GM23338 (cell line): Measurements from ENCODE around the gene KCNMB1. TPM values are rescaled to one million over a fixed set of nuclear protein-coding genes. Genes with fewer than 3 reads are reported as not detected.

Experiments used
- ATAC-seq: fragments of 200-7000 bp; cut with Tn5 transposase; 3 replicates; pipeline ENCODE4 v1.9.1; 2020
- DNase-seq: peaks from one replicate; pipeline ENCODE4 v3.0.0-alpha.2; 2015; ENCODE audit warnings: low spot score
- H2AFZ ChIP-seq: fragments of 200-600 bp; sonication (generic); 2 replicates; pipeline ENCODE4 v1.8.0; 2016; ENCODE audit warnings: antibody characterized with exemption, mild to moderate bottlenecking, moderate library complexity
- H3F3A ChIP-seq: fragments of 200-600 bp; sonication (generic); replicated peaks from 2 replicates; pipeline ENCODE4 v1.8.0; 2017; ENCODE audit warnings: antibody characterized with exemption, mixed run types, low read depth
- H3K27ac ChIP-seq: fragments of 200-600 bp; sonication (generic); 2 replicates; pipeline ENCODE4 v1.6.1; 2016; ENCODE audit warnings: low read depth
- H3K27me3 ChIP-seq: fragments of 200-600 bp; sonication (generic); 2 replicates; pipeline ENCODE4 v1.8.0; 2016; ENCODE audit warnings: mild to moderate bottlenecking, mixed run types, moderate library complexity; ENCODE audit not compliant: insufficient read depth
- H3K36me3 ChIP-seq: fragments of 200-600 bp; sonication (generic); 2 replicates; pipeline ENCODE4 v1.8.0; 2016; ENCODE audit warnings: mild to moderate bottlenecking; ENCODE audit not compliant: insufficient read depth
- H3K4me1 ChIP-seq: fragments of 200-600 bp; sonication (generic); 2 replicates; pipeline ENCODE4 v1.8.0; 2016; ENCODE audit warnings: mild to moderate bottlenecking, moderate library complexity; ENCODE audit not compliant: insufficient read depth
- H3K4me2 ChIP-seq: fragments of 200-600 bp; sonication (generic); 2 replicates; pipeline ENCODE4 v1.7.1; 2017; ENCODE audit warnings: mixed run types
- H3K4me3 ChIP-seq: fragments of 200-600 bp; sonication (generic); 2 replicates; pipeline ENCODE4 v1.6.1; 2016; ENCODE audit warnings: mixed run types
- H3K79me2 ChIP-seq: fragments of 200-600 bp; sonication (generic); replicated peaks from 2 replicates; pipeline ENCODE4 v1.8.0; 2017; ENCODE audit warnings: mild to moderate bottlenecking; ENCODE audit not compliant: insufficient read depth
- H3K9me2 ChIP-seq: fragments of 200-600 bp; sonication (generic); 2 replicates; pipeline ENCODE4 v1.8.0; 2017; ENCODE audit not compliant: insufficient read depth
- H4K20me1 ChIP-seq: fragments of 200-600 bp; sonication (generic); replicated peaks from 2 replicates; pipeline ENCODE4 v1.8.0; 2017; ENCODE audit warnings: mild to moderate bottlenecking; ENCODE audit not compliant: insufficient read depth
- H3K27ac Mint-ChIP-seq: 2 replicates; pipeline ENCODE4 v1.8.0; 2020; ENCODE audit warnings: inconsistent platforms, mild to moderate bottlenecking, moderate library complexity, mixed read lengths
- H3K27me3 Mint-ChIP-seq: 3 replicates; pipeline ENCODE4 v1.8.0; 2022; ENCODE audit warnings: low read depth, mild to moderate bottlenecking, moderate library complexity, mixed read lengths, inconsistent platforms; ENCODE audit not compliant: insufficient read depth, poor library complexity
- H3K36me3 Mint-ChIP-seq: 3 replicates; pipeline ENCODE4 v1.8.0; 2021; ENCODE audit warnings: low read depth, mild to moderate bottlenecking, inconsistent platforms, moderate library complexity, mixed read lengths
- H3K4me1 Mint-ChIP-seq: 3 replicates; pipeline ENCODE4 v1.8.0; 2020; ENCODE audit warnings: mild to moderate bottlenecking, inconsistent platforms, mixed read lengths
- H3K4me3 Mint-ChIP-seq: 3 replicates; pipeline ENCODE4 v1.8.0; 2021; ENCODE audit warnings: moderate library complexity, mild to moderate bottlenecking, inconsistent platforms, mixed read lengths
- H3K9me3 Mint-ChIP-seq: 3 replicates; pipeline ENCODE4 v1.8.0; 2020; ENCODE audit warnings: moderate library complexity, mild to moderate bottlenecking, inconsistent platforms, mixed read lengths
- CREB1 ChIP-seq: fragments of 250-450 bp; sonication (Bioruptor Pico); IDR thresholded peaks from 2 replicates; pipeline ENCODE4 v1.5.0; 2020; ENCODE audit warnings: low read depth, mild to moderate bottlenecking, moderate library complexity
- EZH2 ChIP-seq: fragments of 200-600 bp; sonication (generic); IDR thresholded peaks from one replicate; pipeline ENCODE4 v1.8.0; 2017; ENCODE audit warnings: antibody characterized with exemption, mild to moderate bottlenecking, low read depth; ENCODE audit not compliant: unreplicated experiment
- EZH2phosphoT487 ChIP-seq: fragments of 200-600 bp; sonication (generic); IDR thresholded peaks from one replicate; pipeline ENCODE4 v1.8.1; 2018; ENCODE audit warnings: antibody characterized with exemption; ENCODE audit not compliant: unreplicated experiment
- JUNB ChIP-seq: IDR thresholded peaks from one replicate; pipeline ENCODE4 v1.6.1; 2016; ENCODE audit warnings: antibody characterized with exemption; ENCODE audit not compliant: unreplicated experiment
- NANOG ChIP-seq: IDR thresholded peaks from 2 replicates; pipeline ENCODE4 v1.6.1; 2016; ENCODE audit warnings: antibody characterized with exemption, borderline replicate concordance
- POLR2AphosphoS5 ChIP-seq: IDR thresholded peaks from 2 replicates; pipeline ENCODE4 v1.6.1; 2016; ENCODE audit warnings: antibody characterized with exemption, low read depth
- STAT1 ChIP-seq: IDR thresholded peaks from one replicate; pipeline ENCODE4 v1.6.1; 2016; ENCODE audit warnings: antibody characterized with exemption; ENCODE audit not compliant: unreplicated experiment
- ZNF114 ChIP-seq: fragments of 250-450 bp; sonication (Bioruptor Pico); IDR thresholded peaks from 2 replicates; pipeline ENCODE4 v1.5.0; 2020; ENCODE audit warnings: mild to moderate bottlenecking, moderate library complexity
- ZNF331 ChIP-seq: fragments of 250-450 bp; sonication (Bioruptor Pico); IDR thresholded peaks from 2 replicates; pipeline ENCODE4 v1.5.0; 2020; ENCODE audit warnings: low read depth, mild to moderate bottlenecking, moderate library complexity
- polyA plus RNA-seq: library from polyadenylated mRNA; unstranded; fragments of >200 nt; fragmentation: Nextera tagmentation; extraction: Ambion mirVana; gene quantifications from 2 replicates; pipeline ENCODE4 v1.2.1, GENCODE V29; 2016
- total RNA-seq: library from RNA; depleted of rRNA; stranded (reverse); fragments of >200 nt; shearing (Covaris generic); gene quantifications from 2 replicates; pipeline ENCODE4 v1.2.3, GENCODE V29; 2014
- TF ChIP-seq, protein P1 (sequence below), 2 experiments: fragments of 200-600 bp in 1 of 2; sonication (generic) in 1 of 2; conservative IDR thresholded peaks; 2 replicates each; pipeline versions ENCODE4 v1.5.1 to v1.6.1; 2016 to 2017; ENCODE audit warnings: antibody characterized with exemption in 2 of 2, low read depth in 2 of 2, mild to moderate bottlenecking in 2 of 2, moderate library complexity in 1 of 2
- TF ChIP-seq, protein P2 (sequence below): IDR thresholded peaks from 2 replicates; pipeline ENCODE4 v1.6.1; 2016; ENCODE audit warnings: antibody characterized with exemption
- TF ChIP-seq, protein P3 (sequence below): fragments of 250-450 bp; sonication (Bioruptor Pico); IDR thresholded peaks from 2 replicates; pipeline ENCODE4 v1.5.0; 2020; ENCODE audit warnings: mild to moderate bottlenecking, moderate library complexity
- TF ChIP-seq, protein P4 (sequence below): IDR thresholded peaks from one replicate; pipeline ENCODE4 v1.6.1; 2018; ENCODE audit warnings: antibody characterized with exemption; ENCODE audit not compliant: unreplicated experiment

The KCNMB1 gene
- total and polyA plus RNA-seq, 2 experiments from 2014 or later, result 0.17 to 0.19 TPM

DNA sequence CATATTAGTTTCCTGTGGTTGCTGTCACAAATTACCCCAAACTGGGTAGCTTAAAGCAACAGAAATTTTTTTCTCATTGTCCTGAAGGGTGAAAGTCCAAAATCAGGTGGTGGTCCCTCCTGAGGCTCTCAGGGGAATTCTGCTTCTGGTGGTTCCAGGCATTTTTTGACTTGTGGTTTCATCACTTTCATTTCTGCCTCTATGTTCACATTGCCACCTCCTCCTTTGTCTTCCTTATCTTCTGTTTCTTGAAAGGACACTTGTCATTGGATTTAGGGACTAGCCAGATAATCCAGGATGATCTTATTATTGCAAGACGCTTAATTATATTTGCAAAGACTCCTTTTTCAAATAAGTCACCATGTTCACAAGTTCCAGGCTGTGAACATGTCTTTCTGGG, 43.2 kb downstream of the KCNMB1 start:
- ATAC-seq (no peak), DNase-seq (no peak)
- Histone ChIP-seq H3K4me3 (no peak overlapping the region), H3K79me2 (no peaks in the 10 kb centered on the region), H3K4me2 (no peak overlapping the region), H4K20me1 (no peaks in the 10 kb centered on the region), H3K9me2 (0 out of 2 replicates have a peak, but pooled peaks cover 3% of the 10 kb centered on the region), H3K27ac (no peak overlapping the region), H3K36me3 (no peaks in the 10 kb centered on the region; the same call in 1 of the 2 replicates), H2AFZ (no peak overlapping the region), H3K27me3 (no peaks in the 10 kb centered on the region), H3F3A (no peaks in the 10 kb centered on the region), H3K4me1 (peaks cover 16% of the 10 kb centered on the region)
- TF ChIP-seq EZH2phosphoT487 (no peak), ZNF114 (CRISPR knock-in tag) (no peak), EZH2 (no peak), ZNF331 (CRISPR knock-in tag) (no peak), CREB1 (CRISPR knock-in tag) (no peak), POLR2AphosphoS5 (no peak), NANOG (no peak), STAT1 (no peak), JUNB (no peak)
- TF ChIP-seq, protein P1, sequence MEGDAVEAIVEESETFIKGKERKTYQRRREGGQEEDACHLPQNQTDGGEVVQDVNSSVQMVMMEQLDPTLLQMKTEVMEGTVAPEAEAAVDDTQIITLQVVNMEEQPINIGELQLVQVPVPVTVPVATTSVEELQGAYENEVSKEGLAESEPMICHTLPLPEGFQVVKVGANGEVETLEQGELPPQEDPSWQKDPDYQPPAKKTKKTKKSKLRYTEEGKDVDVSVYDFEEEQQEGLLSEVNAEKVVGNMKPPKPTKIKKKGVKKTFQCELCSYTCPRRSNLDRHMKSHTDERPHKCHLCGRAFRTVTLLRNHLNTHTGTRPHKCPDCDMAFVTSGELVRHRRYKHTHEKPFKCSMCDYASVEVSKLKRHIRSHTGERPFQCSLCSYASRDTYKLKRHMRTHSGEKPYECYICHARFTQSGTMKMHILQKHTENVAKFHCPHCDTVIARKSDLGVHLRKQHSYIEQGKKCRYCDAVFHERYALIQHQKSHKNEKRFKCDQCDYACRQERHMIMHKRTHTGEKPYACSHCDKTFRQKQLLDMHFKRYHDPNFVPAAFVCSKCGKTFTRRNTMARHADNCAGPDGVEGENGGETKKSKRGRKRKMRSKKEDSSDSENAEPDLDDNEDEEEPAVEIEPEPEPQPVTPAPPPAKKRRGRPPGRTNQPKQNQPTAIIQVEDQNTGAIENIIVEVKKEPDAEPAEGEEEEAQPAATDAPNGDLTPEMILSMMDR (conservative IDR thresholded peaks at IDR 0.05; ENCODE audit: low read depth in 2 of 2), result no peak
- TF ChIP-seq, protein P2, sequence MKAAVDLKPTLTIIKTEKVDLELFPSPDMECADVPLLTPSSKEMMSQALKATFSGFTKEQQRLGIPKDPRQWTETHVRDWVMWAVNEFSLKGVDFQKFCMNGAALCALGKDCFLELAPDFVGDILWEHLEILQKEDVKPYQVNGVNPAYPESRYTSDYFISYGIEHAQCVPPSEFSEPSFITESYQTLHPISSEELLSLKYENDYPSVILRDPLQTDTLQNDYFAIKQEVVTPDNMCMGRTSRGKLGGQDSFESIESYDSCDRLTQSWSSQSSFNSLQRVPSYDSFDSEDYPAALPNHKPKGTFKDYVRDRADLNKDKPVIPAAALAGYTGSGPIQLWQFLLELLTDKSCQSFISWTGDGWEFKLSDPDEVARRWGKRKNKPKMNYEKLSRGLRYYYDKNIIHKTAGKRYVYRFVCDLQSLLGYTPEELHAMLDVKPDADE, result no peak
- TF ChIP-seq, protein P3, sequence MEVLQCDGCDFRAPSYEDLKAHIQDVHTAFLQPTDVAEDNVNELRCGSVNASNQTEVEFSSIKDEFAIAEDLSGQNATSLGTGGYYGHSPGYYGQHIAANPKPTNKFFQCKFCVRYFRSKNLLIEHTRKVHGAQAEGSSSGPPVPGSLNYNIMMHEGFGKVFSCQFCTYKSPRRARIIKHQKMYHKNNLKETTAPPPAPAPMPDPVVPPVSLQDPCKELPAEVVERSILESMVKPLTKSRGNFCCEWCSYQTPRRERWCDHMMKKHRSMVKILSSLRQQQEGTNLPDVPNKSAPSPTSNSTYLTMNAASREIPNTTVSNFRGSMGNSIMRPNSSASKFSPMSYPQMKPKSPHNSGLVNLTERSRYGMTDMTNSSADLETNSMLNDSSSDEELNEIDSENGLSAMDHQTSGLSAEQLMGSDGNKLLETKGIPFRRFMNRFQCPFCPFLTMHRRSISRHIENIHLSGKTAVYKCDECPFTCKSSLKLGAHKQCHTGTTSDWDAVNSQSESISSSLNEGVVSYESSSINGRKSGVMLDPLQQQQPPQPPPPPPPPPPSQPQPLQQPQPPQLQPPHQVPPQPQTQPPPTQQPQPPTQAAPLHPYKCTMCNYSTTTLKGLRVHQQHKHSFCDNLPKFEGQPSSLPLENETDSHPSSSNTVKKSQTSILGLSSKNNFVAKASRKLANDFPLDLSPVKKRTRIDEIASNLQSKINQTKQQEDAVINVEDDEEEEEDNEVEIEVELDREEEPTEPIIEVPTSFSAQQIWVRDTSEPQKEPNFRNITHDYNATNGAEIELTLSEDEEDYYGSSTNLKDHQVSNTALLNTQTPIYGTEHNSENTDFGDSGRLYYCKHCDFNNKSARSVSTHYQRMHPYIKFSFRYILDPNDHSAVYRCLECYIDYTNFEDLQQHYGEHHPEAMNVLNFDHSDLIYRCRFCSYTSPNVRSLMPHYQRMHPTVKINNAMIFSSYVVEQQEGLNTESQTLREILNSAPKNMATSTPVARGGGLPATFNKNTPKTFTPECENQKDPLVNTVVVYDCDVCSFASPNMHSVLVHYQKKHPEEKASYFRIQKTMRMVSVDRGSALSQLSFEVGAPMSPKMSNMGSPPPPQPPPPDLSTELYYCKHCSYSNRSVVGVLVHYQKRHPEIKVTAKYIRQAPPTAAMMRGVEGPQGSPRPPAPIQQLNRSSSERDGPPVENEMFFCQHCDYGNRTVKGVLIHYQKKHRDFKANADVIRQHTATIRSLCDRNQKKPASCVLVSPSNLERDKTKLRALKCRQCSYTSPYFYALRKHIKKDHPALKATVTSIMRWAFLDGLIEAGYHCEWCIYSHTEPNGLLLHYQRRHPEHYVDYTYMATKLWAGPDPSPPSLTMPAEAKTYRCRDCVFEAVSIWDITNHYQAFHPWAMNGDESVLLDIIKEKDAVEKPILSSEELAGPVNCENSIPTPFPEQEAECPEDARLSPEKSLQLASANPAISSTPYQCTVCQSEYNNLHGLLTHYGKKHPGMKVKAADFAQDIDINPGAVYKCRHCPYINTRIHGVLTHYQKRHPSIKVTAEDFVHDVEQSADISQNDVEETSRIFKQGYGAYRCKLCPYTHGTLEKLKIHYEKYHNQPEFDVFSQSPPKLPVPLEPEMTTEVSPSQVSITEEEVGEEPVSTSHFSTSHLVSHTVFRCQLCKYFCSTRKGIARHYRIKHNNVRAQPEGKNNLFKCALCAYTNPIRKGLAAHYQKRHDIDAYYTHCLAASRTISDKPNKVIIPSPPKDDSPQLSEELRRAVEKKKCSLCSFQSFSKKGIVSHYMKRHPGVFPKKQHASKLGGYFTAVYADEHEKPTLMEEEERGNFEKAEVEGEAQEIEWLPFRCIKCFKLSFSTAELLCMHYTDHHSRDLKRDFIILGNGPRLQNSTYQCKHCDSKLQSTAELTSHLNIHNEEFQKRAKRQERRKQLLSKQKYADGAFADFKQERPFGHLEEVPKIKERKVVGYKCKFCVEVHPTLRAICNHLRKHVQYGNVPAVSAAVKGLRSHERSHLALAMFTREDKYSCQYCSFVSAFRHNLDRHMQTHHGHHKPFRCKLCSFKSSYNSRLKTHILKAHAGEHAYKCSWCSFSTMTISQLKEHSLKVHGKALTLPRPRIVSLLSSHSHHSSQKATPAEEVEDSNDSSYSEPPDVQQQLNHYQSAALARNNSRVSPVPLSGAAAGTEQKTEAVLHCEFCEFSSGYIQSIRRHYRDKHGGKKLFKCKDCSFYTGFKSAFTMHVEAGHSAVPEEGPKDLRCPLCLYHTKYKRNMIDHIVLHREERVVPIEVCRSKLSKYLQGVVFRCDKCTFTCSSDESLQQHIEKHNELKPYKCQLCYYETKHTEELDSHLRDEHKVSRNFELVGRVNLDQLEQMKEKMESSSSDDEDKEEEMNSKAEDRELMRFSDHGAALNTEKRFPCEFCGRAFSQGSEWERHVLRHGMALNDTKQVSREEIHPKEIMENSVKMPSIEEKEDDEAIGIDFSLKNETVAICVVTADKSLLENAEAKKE (CRISPR knock-in tag), result no peak
- TF ChIP-seq, protein P4, sequence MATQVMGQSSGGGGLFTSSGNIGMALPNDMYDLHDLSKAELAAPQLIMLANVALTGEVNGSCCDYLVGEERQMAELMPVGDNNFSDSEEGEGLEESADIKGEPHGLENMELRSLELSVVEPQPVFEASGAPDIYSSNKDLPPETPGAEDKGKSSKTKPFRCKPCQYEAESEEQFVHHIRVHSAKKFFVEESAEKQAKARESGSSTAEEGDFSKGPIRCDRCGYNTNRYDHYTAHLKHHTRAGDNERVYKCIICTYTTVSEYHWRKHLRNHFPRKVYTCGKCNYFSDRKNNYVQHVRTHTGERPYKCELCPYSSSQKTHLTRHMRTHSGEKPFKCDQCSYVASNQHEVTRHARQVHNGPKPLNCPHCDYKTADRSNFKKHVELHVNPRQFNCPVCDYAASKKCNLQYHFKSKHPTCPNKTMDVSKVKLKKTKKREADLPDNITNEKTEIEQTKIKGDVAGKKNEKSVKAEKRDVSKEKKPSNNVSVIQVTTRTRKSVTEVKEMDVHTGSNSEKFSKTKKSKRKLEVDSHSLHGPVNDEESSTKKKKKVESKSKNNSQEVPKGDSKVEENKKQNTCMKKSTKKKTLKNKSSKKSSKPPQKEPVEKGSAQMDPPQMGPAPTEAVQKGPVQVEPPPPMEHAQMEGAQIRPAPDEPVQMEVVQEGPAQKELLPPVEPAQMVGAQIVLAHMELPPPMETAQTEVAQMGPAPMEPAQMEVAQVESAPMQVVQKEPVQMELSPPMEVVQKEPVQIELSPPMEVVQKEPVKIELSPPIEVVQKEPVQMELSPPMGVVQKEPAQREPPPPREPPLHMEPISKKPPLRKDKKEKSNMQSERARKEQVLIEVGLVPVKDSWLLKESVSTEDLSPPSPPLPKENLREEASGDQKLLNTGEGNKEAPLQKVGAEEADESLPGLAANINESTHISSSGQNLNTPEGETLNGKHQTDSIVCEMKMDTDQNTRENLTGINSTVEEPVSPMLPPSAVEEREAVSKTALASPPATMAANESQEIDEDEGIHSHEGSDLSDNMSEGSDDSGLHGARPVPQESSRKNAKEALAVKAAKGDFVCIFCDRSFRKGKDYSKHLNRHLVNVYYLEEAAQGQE, result no peak
- Mint-ChIP-seq H3K27me3 (peaks cover 4% of the 10 kb centered on the region), H3K36me3 (peaks cover 9% of the 10 kb centered on the region; the same call in 2 of the 3 replicates), H3K4me1 (peaks cover 23% of the 10 kb centered on the region), H3K4me3 (no peak overlapping the region), H3K9me3 (peaks cover 24% of the 10 kb centered on the region), H3K27ac (no peak overlapping the region)
